Measurements from ENCODE around the gene PCDHA4.

The PCDHA4 gene

GRCh38 chr5:140862441-140863295 is 55.8 kb downstream of the PCDHA4 start:
- CTCF ChIA-PET = no interaction called here
- POLR2A ChIA-PET = no interaction called here
- no peak for TF ChIP-seq ELF4 (IDR thresholded peaks at IDR 0.05)
- no peak for TF ChIP-seq SUZ12 (IDR thresholded peaks at IDR 0.05)
- DNase-seq (ENCODE audit: extremely low spot score) = no peak
